ENCODE data around the gene SLIT3. TPM values are rescaled to one million over a fixed set of nuclear protein-coding genes. Genes with fewer than 3 reads are reported as not detected.

The SLIT3 gene
- total RNA-seq, 1 donor from 2014 or later = 3.1 TPM

- H3K4me3 ChIP-seq (ENCODE audit: low read depth, low read length) = no peak overlapping the region
- DNase-seq (ENCODE audit: low read depth) = no peak
- no peak for TF ChIP-seq CTCF (conservative IDR thresholded peaks at IDR 0.05; ENCODE audit: low read depth, low read length)
These were observed 629.9 kb downstream of the SLIT3 start for GRCh38 chr5:168670881-168671575.

- DNase-seq (ENCODE audit: low read depth) = no peak
- no peak overlapping the region for H3K4me3 ChIP-seq (ENCODE audit: low read depth, low read length)
- TF ChIP-seq CTCF (conservative IDR thresholded peaks at IDR 0.05; ENCODE audit: low read depth, low read length) = no peak
These were observed 631.1 kb downstream of the SLIT3 start for GRCh38 chr5:168669668-168670378.

GRCh38 chr5:168669156-168669555 lies 631.8 kb downstream of the SLIT3 start:
- no peak overlapping the region for H3K4me3 ChIP-seq (ENCODE audit: low read depth, low read length)
- no peak for TF ChIP-seq CTCF (conservative IDR thresholded peaks at IDR 0.05; ENCODE audit: low read depth, low read length)
- no peak for DNase-seq (ENCODE audit: low read depth)

- no peak for TF ChIP-seq CTCF (conservative IDR thresholded peaks at IDR 0.05; ENCODE audit: low read depth, low read length)
- H3K4me3 ChIP-seq (ENCODE audit: low read depth, low read length) = no peak overlapping the region
- no peak for DNase-seq (ENCODE audit: low read depth)
These were observed 632.9 kb downstream of the SLIT3 start for GRCh38 chr5:168668078-168668477.

- no peak overlapping the region for H3K4me3 ChIP-seq (ENCODE audit: low read depth, low read length)
- no peak for TF ChIP-seq CTCF (conservative IDR thresholded peaks at IDR 0.05; ENCODE audit: low read depth, low read length)
- DNase-seq (ENCODE audit: low read depth) = no peak
These were observed 633.6 kb downstream of the SLIT3 start for GRCh38 chr5:168667301-168667840.

GRCh38 chr5:168666356-168666755 lies 634.6 kb downstream of the SLIT3 start:
- DNase-seq (ENCODE audit: low read depth) = no peak
- no peak for TF ChIP-seq CTCF (conservative IDR thresholded peaks at IDR 0.05; ENCODE audit: low read depth, low read length)
- H3K4me3 ChIP-seq (ENCODE audit: low read depth, low read length) = no peak overlapping the region
